OCI-LY3 (cell line): ENCODE data around the gene LTBP3.

Experiments used
- EZH2phosphoT487 ChIP-seq: fragments of 200-600 bp; shearing (Covaris generic); IDR thresholded peaks from 2 replicates; pipeline ENCODE4 v1.6.1; 2018; ENCODE audit warnings: antibody characterized with exemption, mixed run types, low read depth
- TF ChIP-seq, protein P1 (sequence below): fragments of 200-600, 300-600 bp; sonication (generic); IDR thresholded peaks from 2 replicates; pipeline ENCODE4 v1.5.1; 2014; ENCODE audit warnings: antibody characterized with exemption, low read length, low read depth

DNA sequence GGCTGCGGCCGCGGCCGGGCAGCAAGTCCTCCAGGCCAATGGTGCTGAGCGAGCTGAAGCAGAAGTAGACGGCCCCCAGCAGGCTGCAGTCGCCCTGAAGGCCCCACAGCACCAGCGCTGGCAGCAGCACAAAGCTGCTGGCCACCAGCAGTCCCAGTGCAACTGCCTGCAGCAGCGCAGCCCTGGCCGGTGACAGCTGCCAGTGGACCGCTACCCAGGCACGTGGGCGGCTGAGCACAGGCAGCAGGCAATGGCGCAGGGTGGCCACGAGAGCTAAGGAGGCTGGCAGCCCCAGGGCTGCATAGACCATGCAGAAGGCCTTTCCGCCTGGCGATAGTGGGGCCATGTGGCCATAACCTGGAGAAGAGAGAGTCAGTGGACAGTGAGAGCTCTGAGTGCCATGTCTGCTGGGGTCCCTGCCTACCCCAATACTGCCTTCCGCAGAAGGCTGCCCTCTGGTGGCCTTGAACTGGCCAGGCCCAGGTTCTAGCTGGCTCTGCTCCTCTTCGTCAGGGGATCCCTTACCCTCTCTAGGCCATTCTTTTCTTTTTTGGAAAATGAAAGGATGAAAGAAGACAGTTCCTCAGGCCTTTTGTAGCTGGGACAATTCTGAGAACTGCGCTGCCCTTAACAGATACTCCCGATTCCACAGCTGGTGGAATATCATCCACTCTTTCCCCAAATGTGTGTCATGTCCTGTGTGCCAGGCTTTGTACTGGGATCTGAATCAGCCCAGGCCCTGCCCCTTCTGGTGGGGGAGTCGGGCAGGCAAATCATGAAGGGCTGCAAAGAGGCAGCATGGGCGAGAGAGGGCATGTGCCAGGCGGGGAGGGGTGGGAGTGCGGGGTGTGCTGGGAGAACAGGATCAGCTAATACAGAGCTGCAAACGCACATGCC, 35.6 kb upstream of the LTBP3 start:
- TF ChIP-seq, protein P1, sequence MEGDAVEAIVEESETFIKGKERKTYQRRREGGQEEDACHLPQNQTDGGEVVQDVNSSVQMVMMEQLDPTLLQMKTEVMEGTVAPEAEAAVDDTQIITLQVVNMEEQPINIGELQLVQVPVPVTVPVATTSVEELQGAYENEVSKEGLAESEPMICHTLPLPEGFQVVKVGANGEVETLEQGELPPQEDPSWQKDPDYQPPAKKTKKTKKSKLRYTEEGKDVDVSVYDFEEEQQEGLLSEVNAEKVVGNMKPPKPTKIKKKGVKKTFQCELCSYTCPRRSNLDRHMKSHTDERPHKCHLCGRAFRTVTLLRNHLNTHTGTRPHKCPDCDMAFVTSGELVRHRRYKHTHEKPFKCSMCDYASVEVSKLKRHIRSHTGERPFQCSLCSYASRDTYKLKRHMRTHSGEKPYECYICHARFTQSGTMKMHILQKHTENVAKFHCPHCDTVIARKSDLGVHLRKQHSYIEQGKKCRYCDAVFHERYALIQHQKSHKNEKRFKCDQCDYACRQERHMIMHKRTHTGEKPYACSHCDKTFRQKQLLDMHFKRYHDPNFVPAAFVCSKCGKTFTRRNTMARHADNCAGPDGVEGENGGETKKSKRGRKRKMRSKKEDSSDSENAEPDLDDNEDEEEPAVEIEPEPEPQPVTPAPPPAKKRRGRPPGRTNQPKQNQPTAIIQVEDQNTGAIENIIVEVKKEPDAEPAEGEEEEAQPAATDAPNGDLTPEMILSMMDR: peak; percentile 84
- TF ChIP-seq EZH2phosphoT487: no peak
